ENCODE measurements around the gene CCDC146. TPM values are rescaled to one million over a fixed set of nuclear protein-coding genes. Genes with fewer than 3 reads are reported as not detected.

The CCDC146 gene
- total RNA-seq, 2 experiments from 2014 or later: 5.3 to 6.4 TPM

- no peaks in the 10 kb centered on the region for H3K4me1 Mint-ChIP-seq
- ChIA-PET CTCF (no interaction called here), POLR2A (interaction anchor here (1.1 kb wide), 1 partner anchor 271 kb away, joined by 3 read pairs; no protein-coding TSS in a partner anchor)
- DNase-seq: no peak
- H3K9me3 Mint-ChIP-seq: peaks cover 10% of the 10 kb centered on the region
- H3K4me3 Mint-ChIP-seq: no peak overlapping the region
- no peaks in the 10 kb centered on the region for H3K36me3 Mint-ChIP-seq (ENCODE audit: low read depth)
- H3K27ac Mint-ChIP-seq: no peak overlapping the region
- no peaks in the 10 kb centered on the region for H3K27me3 Mint-ChIP-seq
Measured at GRCh38 chr7:77308792-77309191, 186.4 kb downstream of the CCDC146 start.

GRCh38 chr7:77309714-77310220 is 187.4 kb downstream of the CCDC146 start:
- no peak for DNase-seq
- CTCF ChIA-PET: no interaction called here

GRCh38 chr7:77310982-77311381 is 188.6 kb downstream of the CCDC146 start:
- Mint-ChIP-seq H3K9me3 (no peaks in the 10 kb centered on the region), H3K36me3 (ENCODE audit: low read depth) (no peaks in the 10 kb centered on the region), H3K27me3 (no peaks in the 10 kb centered on the region), H3K4me1 (no peaks in the 10 kb centered on the region), H3K27ac (no peak overlapping the region), H3K4me3 (no peak overlapping the region)
- no peak for DNase-seq
- ChIA-PET CTCF (no interaction called here), POLR2A (no interaction called here)

More at GRCh38 chr7:77309714-77310220, 187.4 kb downstream of the CCDC146 start:
- H3K36me3 Mint-ChIP-seq (ENCODE audit: low read depth): no peaks in the 10 kb centered on the region
- no peak overlapping the region for H3K27ac Mint-ChIP-seq
- no peaks in the 10 kb centered on the region for H3K4me1 Mint-ChIP-seq
- no peak overlapping the region for H3K4me3 Mint-ChIP-seq
- POLR2A ChIA-PET: no interaction called here
- peaks cover 8% of the 10 kb centered on the region for H3K9me3 Mint-ChIP-seq
- H3K27me3 Mint-ChIP-seq: no peaks in the 10 kb centered on the region

GRCh38 chr7:77313085-77313484 is 190.7 kb downstream of the CCDC146 start:
- no peak overlapping the region for H3K4me3 Mint-ChIP-seq
- ChIA-PET POLR2A (no interaction called here), CTCF (no interaction called here)
- H3K4me1 Mint-ChIP-seq: no peaks in the 10 kb centered on the region
- no peaks in the 10 kb centered on the region for H3K36me3 Mint-ChIP-seq (ENCODE audit: low read depth)
- H3K27ac Mint-ChIP-seq: no peak overlapping the region
- DNase-seq: no peak
- no peaks in the 10 kb centered on the region for H3K9me3 Mint-ChIP-seq
- no peaks in the 10 kb centered on the region for H3K27me3 Mint-ChIP-seq

- no peak for DNase-seq
- H3K27me3 Mint-ChIP-seq: no peaks in the 10 kb centered on the region
- no peaks in the 10 kb centered on the region for H3K4me1 Mint-ChIP-seq
- H3K9me3 Mint-ChIP-seq: no peaks in the 10 kb centered on the region
- no peak overlapping the region for H3K4me3 Mint-ChIP-seq
- ChIA-PET POLR2A (no interaction called here), CTCF (no interaction called here)
- H3K27ac Mint-ChIP-seq: no peak overlapping the region
- H3K36me3 Mint-ChIP-seq (ENCODE audit: low read depth): no peaks in the 10 kb centered on the region
Measured at GRCh38 chr7:77313876-77314480, 191.6 kb downstream of the CCDC146 start.

- CTCF ChIA-PET: no interaction called here
- Mint-ChIP-seq H3K27me3 (no peaks in the 10 kb centered on the region), H3K9me3 (no peaks in the 10 kb centered on the region), H3K4me3 (no peak overlapping the region), H3K4me1 (no peaks in the 10 kb centered on the region), H3K36me3 (ENCODE audit: low read depth) (no peaks in the 10 kb centered on the region), H3K27ac (no peak overlapping the region)
- POLR2A ChIA-PET: no interaction called here
- no peak for DNase-seq
Measured at GRCh38 chr7:77315182-77315591, 192.8 kb downstream of the CCDC146 start.

- no peak for DNase-seq
- Mint-ChIP-seq H3K4me3 (no peak overlapping the region), H3K4me1 (no peaks in the 10 kb centered on the region), H3K27me3 (no peaks in the 10 kb centered on the region), H3K36me3 (ENCODE audit: low read depth) (peaks cover 2% of the 10 kb centered on the region), H3K27ac (no peak overlapping the region), H3K9me3 (no peaks in the 10 kb centered on the region)
- ChIA-PET POLR2A (no interaction called here), CTCF (interaction anchor here (1.1 kb wide), 1 partner anchor 47 kb away, joined by 3 read pairs; no protein-coding TSS in a partner anchor)
Measured at GRCh38 chr7:77316219-77316978, 194.0 kb downstream of the CCDC146 start.

GRCh38 chr7:77318019-77318418 is 195.6 kb downstream of the CCDC146 start:
- H3K27ac Mint-ChIP-seq: no peak overlapping the region
- H3K4me3 Mint-ChIP-seq: no peak overlapping the region
- no peaks in the 10 kb centered on the region for H3K4me1 Mint-ChIP-seq
- no peaks in the 10 kb centered on the region for H3K9me3 Mint-ChIP-seq
- H3K36me3 Mint-ChIP-seq (ENCODE audit: low read depth): peaks cover 3% of the 10 kb centered on the region
- ChIA-PET CTCF (no interaction called here), POLR2A (no interaction called here)
- H3K27me3 Mint-ChIP-seq: no peaks in the 10 kb centered on the region
- DNase-seq: no peak

GRCh38 chr7:77320137-77320536 is 197.7 kb downstream of the CCDC146 start:
- H3K27ac Mint-ChIP-seq: no peak overlapping the region
- no peaks in the 10 kb centered on the region for H3K9me3 Mint-ChIP-seq
- H3K36me3 Mint-ChIP-seq (ENCODE audit: low read depth): peaks cover 3% of the 10 kb centered on the region
- POLR2A ChIA-PET: no interaction called here
- no peaks in the 10 kb centered on the region for H3K4me1 Mint-ChIP-seq
- CTCF ChIA-PET: interaction anchor here (1.1 kb wide), 1 partner anchor 12 kb away, joined by 4 read pairs; no protein-coding TSS in a partner anchor
- no peak overlapping the region for H3K4me3 Mint-ChIP-seq
- DNase-seq: no peak
- no peaks in the 10 kb centered on the region for H3K27me3 Mint-ChIP-seq

- Mint-ChIP-seq H3K9me3 (no peaks in the 10 kb centered on the region), H3K27me3 (no peaks in the 10 kb centered on the region), H3K27ac (no peak overlapping the region), H3K36me3 (ENCODE audit: low read depth) (peaks cover 3% of the 10 kb centered on the region), H3K4me1 (no peaks in the 10 kb centered on the region), H3K4me3 (no peak overlapping the region)
- DNase-seq: no peak
- CTCF ChIA-PET: interaction anchor here (1.1 to 1.4 kb wide), 2 partner anchors 11 to 73 kb away, joined by 3 to 5 read pairs; no protein-coding TSS in a partner anchor
- POLR2A ChIA-PET: no interaction called here
Measured at GRCh38 chr7:77320714-77321113, 198.3 kb downstream of the CCDC146 start.

GRCh38 chr7:77321300-77321699 is 198.9 kb downstream of the CCDC146 start:
- no peaks in the 10 kb centered on the region for H3K9me3 Mint-ChIP-seq
- H3K27me3 Mint-ChIP-seq: no peaks in the 10 kb centered on the region
- ChIA-PET POLR2A (no interaction called here), CTCF (interaction anchor here (1.1 to 1.4 kb wide), 2 partner anchors 11 to 74 kb away, joined by 3 to 5 read pairs; no protein-coding TSS in a partner anchor)
- peaks cover 6% of the 10 kb centered on the region for H3K4me1 Mint-ChIP-seq
- no peak for DNase-seq
- H3K27ac Mint-ChIP-seq: no peak overlapping the region
- no peak overlapping the region for H3K4me3 Mint-ChIP-seq
- H3K36me3 Mint-ChIP-seq (ENCODE audit: low read depth): peaks cover 3% of the 10 kb centered on the region

GRCh38 chr7:77326131-77326530 is 203.7 kb downstream of the CCDC146 start:
- peaks cover 3% of the 10 kb centered on the region for H3K36me3 Mint-ChIP-seq (ENCODE audit: low read depth)

GRCh38 chr7:77327067-77327931 is 204.9 kb downstream of the CCDC146 start:
- H3K27me3 Mint-ChIP-seq: no peaks in the 10 kb centered on the region
- no peaks in the 10 kb centered on the region for H3K9me3 Mint-ChIP-seq
- ChIA-PET POLR2A (interaction anchor here (1.7 to 2.0 kb wide), 2 partner anchors 24 to 80 kb away, joined by 6 to 7 read pairs; no protein-coding TSS in a partner anchor), CTCF (interaction anchor here (1.2 kb wide), 1 partner anchor 325 kb away, joined by 4 read pairs; no protein-coding TSS in a partner anchor)
- no peak overlapping the region for H3K27ac Mint-ChIP-seq
- H3K36me3 Mint-ChIP-seq (ENCODE audit: low read depth): no peaks in the 10 kb centered on the region
- H3K4me3 Mint-ChIP-seq: no peak overlapping the region
- peaks cover 60% of the 10 kb centered on the region for H3K4me1 Mint-ChIP-seq
- DNase-seq: no peak

More at GRCh38 chr7:77326131-77326530, 203.7 kb downstream of the CCDC146 start:
- ChIA-PET POLR2A (no interaction called here), CTCF (no interaction called here)
- Mint-ChIP-seq H3K27me3 (no peaks in the 10 kb centered on the region), H3K4me3 (no peak overlapping the region), H3K4me1 (peaks cover 50% of the 10 kb centered on the region), H3K9me3 (no peaks in the 10 kb centered on the region), H3K27ac (no peak overlapping the region)
- DNase-seq: no peak

Measured in activated CD4-positive, alpha-beta memory T cell treated with anti-CD3 and anti-CD28 coated beads, Interleukin-2, amount 10 ng/mL, durations not matched to agents 7 days and 5 days (primary cell).